Body of pancreas (tissue), 4 donors: ENCODE measurements around the gene ATXN7.

Experiments used
- CTCF ChIP-seq, 7 experiments: fragments of 450-650 bp in 4 of 7; fragments of 200-600 bp in 3 of 7; sonication (generic) in 3 of 7; IDR thresholded peaks; one replicate each; pipeline ENCODE4 v1.5.1; 2016 to 2019; ENCODE audit warnings: antibody characterized with exemption in 7 of 7
- POLR2A ChIP-seq, 3 donors: fragments of 450-650 bp; IDR thresholded peaks; one replicate each; pipeline ENCODE4 v1.6.1; 2016; ENCODE audit warnings: antibody characterized with exemption in 3 of 3, mild to moderate bottlenecking in 2 of 3

- peak in 4 of 7 experiments; percentile 6 to 17 (median 16) for TF ChIP-seq CTCF (IDR thresholded peaks at IDR 0.05)
- TF ChIP-seq POLR2A (IDR thresholded peaks at IDR 0.05), result no peak
These were observed 115.6 kb downstream of the ATXN7 start for GRCh38 chr3:63979093-63979885.
